ENCODE measurements around the gene DNAJC16. TPM values are rescaled to one million over a fixed set of nuclear protein-coding genes. Genes with fewer than 3 reads are reported as not detected.

DNAJC16 gene
- total and polyA plus RNA-seq, 2 of the 13 experiments (the other 11 are each of a cell fraction or from before 2014, with no cell fraction given), result 11.4 to 15.4 TPM

- TF ChIP-seq SKIL (CRISPR knock-in tag; IDR thresholded peaks at IDR 0.05; ENCODE audit: borderline replicate concordance), result no peak
- TF ChIP-seq ZNF460 (CRISPR knock-in tag; IDR thresholded peaks at IDR 0.05; ENCODE audit: borderline replicate concordance), result no peak; the same call in 1 of the 2 replicates
- 0 out of 2 replicates have a peak, but pooled peaks have one; percentile 69 for TF ChIP-seq TFDP1 (CRISPR knock-in tag; IDR thresholded peaks at IDR 0.05; ENCODE audit: borderline replicate concordance)
- no peak; the same call in none of the 2 replicates for TF ChIP-seq ETV5 (CRISPR knock-in tag; IDR thresholded peaks at IDR 0.05; ENCODE audit: borderline replicate concordance)
- TF ChIP-seq ZIK1 (CRISPR knock-in tag; IDR thresholded peaks at IDR 0.05; ENCODE audit: borderline replicate concordance, low read depth), result no peak
- 0 out of 2 replicates have a peak, but pooled peaks have one; percentile 34 for TF ChIP-seq FOXO1 (CRISPR knock-in tag; IDR thresholded peaks at IDR 0.05)
- no peak for TF ChIP-seq ZNF446 (CRISPR knock-in tag; IDR thresholded peaks at IDR 0.05)
- TF ChIP-seq PTBP1 (IDR thresholded peaks at IDR 0.05; ENCODE audit: low read depth, low read length, poor library complexity, severe bottlenecking), result peak; percentile 91
- no peak for TF ChIP-seq GATA4 (IDR thresholded peaks at IDR 0.05; ENCODE audit: borderline replicate concordance, low read depth)
- no peak for TF ChIP-seq HNRNPK (IDR thresholded peaks at IDR 0.05; ENCODE audit: low read depth, low read length, poor library complexity, severe bottlenecking)
- TF ChIP-seq SRSF4 (IDR thresholded peaks at IDR 0.05; ENCODE audit: low read depth, low read length, poor library complexity, severe bottlenecking), result no peak
- no peak for TF ChIP-seq ZNF205 (CRISPR knock-in tag; IDR thresholded peaks at IDR 0.05)
- no peak for TF ChIP-seq GPBP1L1 (CRISPR knock-in tag; IDR thresholded peaks at IDR 0.05)
- TF ChIP-seq ZBTB43 (CRISPR knock-in tag; conservative IDR thresholded peaks at IDR 0.05), result no peak
- TF ChIP-seq USF2 (IDR thresholded peaks at IDR 0.05; ENCODE audit: low read depth, low read length), result peak; percentile 98
- TF ChIP-seq USF2 (CRISPR knock-in tag; IDR thresholded peaks at IDR 0.05; ENCODE audit: borderline replicate concordance), result peak; percentile 100
- TF ChIP-seq ZNF563 (CRISPR knock-in tag; IDR thresholded peaks at IDR 0.05), result peak; percentile 85
- no peak for TF ChIP-seq NFIC (IDR thresholded peaks at IDR 0.05; ENCODE audit: low read length)
Measured at GRCh38 chr1:15526490-15527339, at the start of gene DNAJC16 (continued).

Data from HepG2 (cell line).